ENCODE results near the gene DRAP1.

- TF ChIP-seq EZH2phosphoT487 (IDR thresholded peaks at IDR 0.05; ENCODE audit: insufficient read depth, low read depth) (no peak), EZH2 (IDR thresholded peaks at IDR 0.05; ENCODE audit: insufficient read depth, poor library complexity, severe bottlenecking) (no peak)
Measured at GRCh38 chr11:65945941-65946558, 26.8 kb downstream of the DRAP1 start.
